CD4-positive, alpha-beta T cell (primary cell): Measurements from ENCODE around the gene BLTP3B. TPM values are rescaled to one million over a fixed set of nuclear protein-coding genes. Genes with fewer than 3 reads are reported as not detected.

ENCODE experiments used
- ATAC-seq: fragments of 200-7000 bp; cut with Tn5 transposase; one replicate; pipeline ENCODE4 v1.10.0; 2022; ENCODE audit warnings: mild to moderate bottlenecking; ENCODE audit not compliant: poor library complexity
- CTCF ChIA-PET: fragments of 350-600 bp; sonication (Branson Sonifier 250); formaldehyde crosslinking; loops from one replicate; lab custom pipeline; 2021; ENCODE audit warnings: antibody characterized with exemption, inconsistent platforms; lab: Charles Lee
- POLR2A ChIA-PET: fragments of 350-600 bp; sonication (Branson Sonifier 250); formaldehyde crosslinking; loops from one replicate; lab custom pipeline; 2021; ENCODE audit warnings: antibody characterized with exemption, inconsistent platforms; lab: Charles Lee
- DNase-seq, 14 experiments: peaks; one replicate each; pipeline ENCODE4 v3.0.0-alpha.2; 2013 to 2020; ENCODE audit warnings: mixed read lengths in 2 of 14
- H3K27ac ChIP-seq, 2 donors: one replicate each; pipeline versions ENCODE4 v1.5.1 to v1.7.0; 2013; ENCODE audit warnings: low read length in 2 of 2, low read depth in 1 of 2, mild to moderate bottlenecking in 1 of 2
- H3K27me3 ChIP-seq, 2 experiments: 1 replicate in 1 of 2; 2 replicates in 1 of 2; pipeline versions ENCODE4 v1.6.1 to v1.7.0; 2013; ENCODE audit warnings: low read length in 2 of 2, control low read depth in 1 of 2, mild to moderate bottlenecking in 1 of 2, moderate library complexity in 1 of 2; ENCODE audit not compliant: insufficient read depth in 2 of 2, control insufficient read depth in 1 of 2
- H3K36me3 ChIP-seq: one replicate; pipeline ENCODE4 v1.6.1; 2013; ENCODE audit warnings: low read length, control low read depth; ENCODE audit not compliant: insufficient read depth
- H3K4me1 ChIP-seq: one replicate; pipeline ENCODE4 v1.6.1; 2013; ENCODE audit warnings: low read length, control low read depth; ENCODE audit not compliant: insufficient read depth
- H3K4me3 ChIP-seq: one replicate; pipeline ENCODE4 v1.5.1; 2013; ENCODE audit warnings: mild to moderate bottlenecking, low read length, moderate library complexity
- H3K9me3 ChIP-seq, 2 experiments: 1 replicate in 1 of 2; 2 replicates in 1 of 2; pipeline versions ENCODE4 v1.6.1 to v1.7.0; 2013; ENCODE audit warnings: low read length in 2 of 2, mild to moderate bottlenecking in 2 of 2, control low read depth in 1 of 2, moderate library complexity in 1 of 2; ENCODE audit not compliant: control insufficient read depth in 1 of 2, insufficient read depth in 1 of 2
- H3K27ac Mint-ChIP-seq: one replicate; pipeline ENCODE4 v1.8.0; 2020; ENCODE audit warnings: mixed read lengths
- H3K27me3 Mint-ChIP-seq: one replicate; pipeline ENCODE4 v1.8.0; 2021; ENCODE audit warnings: mixed read lengths
- H3K36me3 Mint-ChIP-seq: one replicate; pipeline ENCODE4 v1.8.0; 2021; ENCODE audit warnings: low read depth, mixed read lengths
- H3K4me1 Mint-ChIP-seq: one replicate; pipeline ENCODE4 v1.8.0; 2021; ENCODE audit warnings: low read depth, mixed read lengths
- H3K4me3 Mint-ChIP-seq: one replicate; pipeline ENCODE4 v1.8.0; 2020; ENCODE audit warnings: mild to moderate bottlenecking, mixed read lengths
- H3K9me3 Mint-ChIP-seq: one replicate; pipeline ENCODE4 v1.8.0; 2020; ENCODE audit warnings: mixed read lengths
- intact Hi-C, 2 experiments: fragments of 100-400 bp; cut with DNase I in 1 of 2; cut with micrococcal nuclease in 1 of 2; formaldehyde crosslinking; loops; one replicate each; pipeline versions ENCODE4 v1.15.1 to v1.9.0; 2023 to 2025; cut with DNase I, micrococcal nuclease
- total RNA-seq, 174 experiments: library from RNA in 2 of 174; stranded (reverse) in 2 of 174; gene quantifications; one replicate each; pipeline ENCODE4 v1.2.3 and lab custom pipeline; 2021 to 2026
- TF ChIP-seq, protein P1 (sequence below): fragments of 200-600 bp; IDR thresholded peaks from one replicate; pipeline ENCODE4 v1.8.0; 2022; ENCODE audit warnings: antibody characterized with exemption, mild to moderate bottlenecking

BLTP3B gene
- total RNA-seq, 2 experiments from 2014 or later = 23.0 to 23.4 TPM

DNA sequence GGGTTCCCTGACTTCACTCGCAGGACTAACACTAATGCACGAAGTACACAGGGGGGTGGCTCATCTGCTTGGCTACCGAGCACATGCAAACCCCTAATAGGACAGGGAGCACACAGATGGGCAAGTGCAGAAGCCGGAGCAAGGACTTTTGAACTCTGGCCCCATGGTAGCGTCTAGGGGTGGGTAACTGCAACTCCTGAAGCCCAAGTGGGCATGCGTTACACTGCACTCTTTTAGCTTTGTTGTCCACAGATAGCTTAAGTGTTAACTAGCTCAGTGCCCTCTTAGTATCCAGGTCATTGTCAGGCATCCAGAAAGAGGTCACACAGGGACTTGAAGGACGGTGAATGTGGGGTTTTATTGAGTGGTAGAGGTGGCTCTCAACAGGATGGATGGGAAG lies 3.0 kb upstream of the BLTP3B start:
- no peaks in the 10 kb centered on the region for H3K9me3 ChIP-seq
- intact Hi-C loops = loop anchor here in 1 of 2 experiments (2.0 to 10.0 kb wide), 3 partner anchors 119 to 1631 kb away; partner anchors contain the start of gene TMPO
- H3K36me3 ChIP-seq = no peaks in the 10 kb centered on the region
- H3K9me3 Mint-ChIP-seq = no peaks in the 10 kb centered on the region
- H3K27me3 Mint-ChIP-seq = no peaks in the 10 kb centered on the region
- H3K27ac Mint-ChIP-seq = no peak overlapping the region
- H3K4me3 ChIP-seq = no peak overlapping the region
- DNase-seq = no peak
- peaks cover 6% of the 10 kb centered on the region for H3K36me3 Mint-ChIP-seq
- no peak overlapping the region for H3K4me3 Mint-ChIP-seq
- ChIA-PET POLR2A (interaction anchor here (1.1 kb wide), 1 partner anchor 9 kb away, joined by 3 read pairs; no protein-coding TSS in a partner anchor), CTCF (interaction anchor here (3.2 kb wide), 1 partner anchor 9 kb away, joined by 9 read pairs; no protein-coding TSS in a partner anchor)
- no peak for ATAC-seq
- H3K27me3 ChIP-seq = no peaks in the 10 kb centered on the region
- TF ChIP-seq, protein P1, sequence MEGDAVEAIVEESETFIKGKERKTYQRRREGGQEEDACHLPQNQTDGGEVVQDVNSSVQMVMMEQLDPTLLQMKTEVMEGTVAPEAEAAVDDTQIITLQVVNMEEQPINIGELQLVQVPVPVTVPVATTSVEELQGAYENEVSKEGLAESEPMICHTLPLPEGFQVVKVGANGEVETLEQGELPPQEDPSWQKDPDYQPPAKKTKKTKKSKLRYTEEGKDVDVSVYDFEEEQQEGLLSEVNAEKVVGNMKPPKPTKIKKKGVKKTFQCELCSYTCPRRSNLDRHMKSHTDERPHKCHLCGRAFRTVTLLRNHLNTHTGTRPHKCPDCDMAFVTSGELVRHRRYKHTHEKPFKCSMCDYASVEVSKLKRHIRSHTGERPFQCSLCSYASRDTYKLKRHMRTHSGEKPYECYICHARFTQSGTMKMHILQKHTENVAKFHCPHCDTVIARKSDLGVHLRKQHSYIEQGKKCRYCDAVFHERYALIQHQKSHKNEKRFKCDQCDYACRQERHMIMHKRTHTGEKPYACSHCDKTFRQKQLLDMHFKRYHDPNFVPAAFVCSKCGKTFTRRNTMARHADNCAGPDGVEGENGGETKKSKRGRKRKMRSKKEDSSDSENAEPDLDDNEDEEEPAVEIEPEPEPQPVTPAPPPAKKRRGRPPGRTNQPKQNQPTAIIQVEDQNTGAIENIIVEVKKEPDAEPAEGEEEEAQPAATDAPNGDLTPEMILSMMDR = no peak
- H3K4me1 ChIP-seq = peaks cover 15% of the 10 kb centered on the region
- H3K27ac ChIP-seq = no peak overlapping the region
- H3K4me1 Mint-ChIP-seq = peaks cover 22% of the 10 kb centered on the region

DNA sequence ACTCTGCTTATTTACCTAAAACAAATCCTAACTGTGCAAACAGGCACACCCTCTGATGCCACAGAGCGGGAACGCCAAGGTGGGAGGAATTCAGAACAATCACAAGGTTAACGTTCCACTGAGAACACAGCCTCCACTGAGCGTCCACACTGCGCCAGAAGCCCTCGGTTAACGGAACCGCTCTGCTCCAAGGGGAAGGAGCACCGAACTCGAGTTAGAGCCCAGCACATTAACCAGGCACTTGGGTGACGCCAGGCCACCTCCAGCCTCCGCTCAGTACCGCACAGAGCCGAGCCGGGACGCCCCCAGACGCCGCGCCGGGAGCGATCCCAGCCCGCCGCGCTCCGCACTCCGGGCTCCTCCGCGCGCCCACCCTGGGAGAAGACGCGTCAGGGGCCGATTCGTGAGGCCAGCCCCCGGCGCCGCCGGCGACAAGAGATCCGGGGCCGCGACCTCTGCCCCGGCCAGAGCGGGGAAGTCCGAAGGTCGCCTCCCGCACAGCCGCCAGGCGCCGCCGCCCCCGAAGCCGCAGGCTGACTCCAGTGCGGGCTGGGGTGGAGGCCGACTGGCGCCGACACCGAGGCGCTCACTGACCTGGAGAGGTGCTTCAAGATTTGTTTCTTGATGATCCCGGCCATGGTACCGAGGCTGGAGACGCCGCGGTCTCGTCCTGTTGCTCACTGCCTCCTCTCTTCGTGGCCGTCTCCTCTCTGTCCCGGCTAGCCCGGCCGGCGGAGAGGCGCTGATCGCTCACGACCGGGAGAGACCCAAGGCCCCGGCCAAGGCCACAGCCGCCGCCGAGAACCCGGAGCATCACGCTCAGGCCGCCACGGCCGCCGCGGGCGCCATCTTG lies 450 bp downstream of the BLTP3B start:
- CTCF ChIA-PET = interaction anchor here (1.3 kb wide), 1 partner anchor 13 kb away, joined by 3 read pairs; no protein-coding TSS in a partner anchor
- peak overlapping the region; percentile 90 for H3K4me3 ChIP-seq
- H3K36me3 ChIP-seq = no peaks in the 10 kb centered on the region
- POLR2A ChIA-PET = interaction anchor here (1.5 kb wide), 1 partner anchor 59 kb away, joined by 5 read pairs; the partner anchor contains the start of gene ACTR6
- peaks cover 20% of the 10 kb centered on the region for H3K4me1 ChIP-seq
- DNase-seq (peak in 9 of 14 experiments; percentile 10 to 53 (median 26)), ATAC-seq (peak; percentile 52)
- Mint-ChIP-seq H3K36me3 (peaks cover 6% of the 10 kb centered on the region), H3K4me1 (peaks cover 49% of the 10 kb centered on the region), H3K9me3 (no peaks in the 10 kb centered on the region), H3K27ac (peak overlapping the region; percentile 84), H3K27me3 (no peaks in the 10 kb centered on the region), H3K4me3 (peak overlapping the region; percentile 97)
- H3K27ac ChIP-seq = peak overlapping the region; percentile 86 to 89
- H3K9me3 ChIP-seq = no peaks in the 10 kb centered on the region
- intact Hi-C loops = loop anchor here (1.0 to 10.0 kb wide), 6 partner anchors 21 to 1680 kb away; partner anchors contain the start of genes ACTR6 (in 1 of the 2), DEPDC4 (in 1 of the 2), SCYL2 (in 1 of the 2) and TMPO (in 1 of the 2)
- TF ChIP-seq, protein P1 = no peak
- no peaks in the 10 kb centered on the region for H3K27me3 ChIP-seq

DNA sequence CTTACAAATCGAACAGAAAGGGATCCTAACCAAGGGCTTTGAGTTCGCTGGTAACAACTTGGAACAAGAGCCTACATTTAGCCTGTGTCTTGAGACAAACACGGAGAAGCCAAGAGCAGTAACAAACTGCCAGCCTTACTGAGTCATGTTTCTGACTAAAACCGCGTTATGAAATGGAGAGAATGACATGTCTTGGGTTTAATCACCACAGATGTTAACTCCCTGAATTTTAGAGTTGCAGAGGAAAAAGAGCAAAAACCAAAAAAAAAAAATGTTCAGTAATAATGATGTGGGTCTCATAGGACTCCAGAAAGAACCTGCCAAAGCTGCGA lies 1.0 kb downstream of the BLTP3B start:
- peak overlapping the region in 1 of 2 donors; percentile 18 for H3K27ac ChIP-seq
- ChIA-PET POLR2A (interaction anchor here (1.5 kb wide), 1 partner anchor 59 kb away, joined by 5 read pairs; the partner anchor contains the start of gene ACTR6), CTCF (interaction anchor here (1.3 kb wide), 1 partner anchor 13 kb away, joined by 3 read pairs; no protein-coding TSS in a partner anchor)
- intact Hi-C loops = loop anchor here (5.0 to 10.0 kb wide), 3 partner anchors 126 to 1681 kb away; partner anchors contain the start of genes DEPDC4 (in 1 of the 2), SCYL2 (in 1 of the 2) and TMPO (in 1 of the 2)
- peak overlapping the region; percentile 90 for H3K4me3 ChIP-seq
- peaks cover 6% of the 10 kb centered on the region for H3K36me3 Mint-ChIP-seq
- TF ChIP-seq, protein P1 = no peak
- H3K27ac Mint-ChIP-seq = peak overlapping the region; percentile 84
- no peaks in the 10 kb centered on the region for H3K9me3 Mint-ChIP-seq
- peak in 4 of 14 experiments; percentile 24 to 63 (median 43) for DNase-seq
- H3K4me3 Mint-ChIP-seq = peak overlapping the region; percentile 90
- peaks cover 49% of the 10 kb centered on the region for H3K4me1 Mint-ChIP-seq
- peaks cover 20% of the 10 kb centered on the region for H3K4me1 ChIP-seq
- H3K27me3 Mint-ChIP-seq = no peaks in the 10 kb centered on the region
- peak; percentile 15 for ATAC-seq
- no peaks in the 10 kb centered on the region for H3K36me3 ChIP-seq
- no peaks in the 10 kb centered on the region for H3K27me3 ChIP-seq
- H3K9me3 ChIP-seq = no peaks in the 10 kb centered on the region
